Upper lobe of left lung (tissue), 4 donors: ENCODE data around the gene SPTBN1.

Experiments
- EP300 ChIP-seq, 4 donors: sonication (generic); formaldehyde crosslinking; IDR thresholded peaks; one replicate each; pipeline ENCODE4 v1.5.1; 2017; ENCODE audit warnings: antibody characterized with exemption in 4 of 4, control low read depth in 2 of 4
- POLR2A ChIP-seq, 4 donors: fragments of 450-650 bp; IDR thresholded peaks; one replicate each; pipeline ENCODE4 v1.5.1; 2016 to 2017; ENCODE audit warnings: antibody characterized with exemption in 4 of 4, mild to moderate bottlenecking in 2 of 4
- POLR2AphosphoS5 ChIP-seq, 2 donors: sonication (generic); formaldehyde crosslinking; IDR thresholded peaks; one replicate each; pipeline ENCODE4 v1.5.1; 2017; ENCODE audit warnings: antibody characterized with exemption in 2 of 2
- TF ChIP-seq, protein P1 (sequence below), 6 experiments: fragments of 450-650 bp in 4 of 6; fragments of 200-600 bp in 2 of 6; sonication (generic) in 2 of 6; IDR thresholded peaks; one replicate each; pipeline ENCODE4 v1.5.1; 2016 to 2019; ENCODE audit warnings: antibody characterized with exemption in 6 of 6

DNA sequence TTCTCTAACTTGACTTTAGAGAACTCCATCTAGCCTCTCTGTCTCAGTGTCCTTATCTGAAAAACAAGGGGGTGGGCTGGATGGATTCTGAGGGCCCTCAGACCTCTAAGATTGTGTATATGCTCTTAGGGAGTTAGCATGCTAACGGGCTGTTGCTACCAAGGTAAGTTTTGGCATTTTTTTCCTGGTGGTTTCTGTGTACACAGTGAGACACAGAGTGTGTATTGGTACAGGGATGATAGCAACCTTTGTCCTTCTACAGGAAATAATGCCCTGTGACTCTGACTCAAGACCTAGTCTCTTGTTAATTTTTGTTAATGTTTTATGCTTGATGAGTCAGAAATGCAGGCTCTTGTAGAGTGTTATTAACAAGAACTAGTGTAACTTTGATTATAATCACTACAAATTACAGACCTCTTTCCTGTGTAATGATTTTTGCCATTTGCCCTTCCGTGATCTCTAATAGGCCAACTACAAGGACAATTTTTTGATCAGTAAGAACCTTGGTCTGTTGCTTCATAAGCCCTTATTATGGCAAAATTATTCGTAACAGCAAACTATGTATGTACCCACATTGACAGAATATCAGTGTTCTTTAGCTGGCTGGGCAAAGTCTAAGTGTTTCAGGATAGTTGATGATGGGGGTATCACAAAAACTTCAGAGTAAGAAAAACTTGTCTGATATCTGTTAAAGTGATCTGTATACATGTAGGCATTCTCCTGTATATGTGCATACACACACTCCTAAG, 89.7 kb downstream of the SPTBN1 start:
- TF ChIP-seq, protein P1, sequence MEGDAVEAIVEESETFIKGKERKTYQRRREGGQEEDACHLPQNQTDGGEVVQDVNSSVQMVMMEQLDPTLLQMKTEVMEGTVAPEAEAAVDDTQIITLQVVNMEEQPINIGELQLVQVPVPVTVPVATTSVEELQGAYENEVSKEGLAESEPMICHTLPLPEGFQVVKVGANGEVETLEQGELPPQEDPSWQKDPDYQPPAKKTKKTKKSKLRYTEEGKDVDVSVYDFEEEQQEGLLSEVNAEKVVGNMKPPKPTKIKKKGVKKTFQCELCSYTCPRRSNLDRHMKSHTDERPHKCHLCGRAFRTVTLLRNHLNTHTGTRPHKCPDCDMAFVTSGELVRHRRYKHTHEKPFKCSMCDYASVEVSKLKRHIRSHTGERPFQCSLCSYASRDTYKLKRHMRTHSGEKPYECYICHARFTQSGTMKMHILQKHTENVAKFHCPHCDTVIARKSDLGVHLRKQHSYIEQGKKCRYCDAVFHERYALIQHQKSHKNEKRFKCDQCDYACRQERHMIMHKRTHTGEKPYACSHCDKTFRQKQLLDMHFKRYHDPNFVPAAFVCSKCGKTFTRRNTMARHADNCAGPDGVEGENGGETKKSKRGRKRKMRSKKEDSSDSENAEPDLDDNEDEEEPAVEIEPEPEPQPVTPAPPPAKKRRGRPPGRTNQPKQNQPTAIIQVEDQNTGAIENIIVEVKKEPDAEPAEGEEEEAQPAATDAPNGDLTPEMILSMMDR (IDR thresholded peaks at IDR 0.05) = no peak
- TF ChIP-seq POLR2A (IDR thresholded peaks at IDR 0.05) (no peak), POLR2AphosphoS5 (IDR thresholded peaks at IDR 0.05) (no peak), EP300 (IDR thresholded peaks at IDR 0.05) (peak in 2 of 4 donors; percentile 13 to 73)
